GM13977 (cell line): ENCODE data around the gene PAPPA.

ENCODE experiments used
- DNase-seq: peaks from one replicate; pipeline ENCODE4 v3.0.0; 2012; ENCODE audit warnings: low spot score
- in situ Hi-C: fragments of 300-500 bp; cut with MboI; formaldehyde crosslinking; loops from one replicate; pipeline ENCODE4 v1.12.0; 2022; ENCODE audit warnings: low sequenced_read_pairs, low pct_unique_long_range_greater_than_20kb, mixed read lengths, inconsistent platforms; ENCODE audit not compliant: unreplicated experiment
- TF ChIP-seq, protein P1 (sequence below): IDR thresholded peaks from 2 replicates; pipeline ENCODE4 v1.5.1; 2012; ENCODE audit warnings: mild to moderate bottlenecking, control low read depth; ENCODE audit not compliant: insufficient read depth; ENCODE audit errors: extremely low read depth, missing control alignments

The PAPPA gene

DNA sequence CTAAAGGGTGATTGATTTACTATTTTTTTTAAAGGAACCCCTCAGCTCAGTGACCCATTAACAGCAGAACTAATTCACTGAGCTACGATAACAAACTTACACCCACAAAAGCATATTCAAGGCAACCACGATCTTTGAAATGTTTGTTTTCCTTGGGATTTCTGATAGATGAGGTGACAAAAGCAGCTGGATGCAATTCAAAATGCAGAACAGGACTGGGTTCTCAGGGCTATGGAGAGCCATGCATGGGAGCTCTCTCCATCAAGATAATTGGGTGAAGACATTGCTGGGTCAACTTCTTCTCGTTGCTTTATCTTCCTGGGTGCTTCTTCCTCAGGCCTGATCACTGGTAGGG, 60.1 kb downstream of the PAPPA start:
- no peak for DNase-seq
- in situ Hi-C loops, result no loop called here
- TF ChIP-seq, protein P1, sequence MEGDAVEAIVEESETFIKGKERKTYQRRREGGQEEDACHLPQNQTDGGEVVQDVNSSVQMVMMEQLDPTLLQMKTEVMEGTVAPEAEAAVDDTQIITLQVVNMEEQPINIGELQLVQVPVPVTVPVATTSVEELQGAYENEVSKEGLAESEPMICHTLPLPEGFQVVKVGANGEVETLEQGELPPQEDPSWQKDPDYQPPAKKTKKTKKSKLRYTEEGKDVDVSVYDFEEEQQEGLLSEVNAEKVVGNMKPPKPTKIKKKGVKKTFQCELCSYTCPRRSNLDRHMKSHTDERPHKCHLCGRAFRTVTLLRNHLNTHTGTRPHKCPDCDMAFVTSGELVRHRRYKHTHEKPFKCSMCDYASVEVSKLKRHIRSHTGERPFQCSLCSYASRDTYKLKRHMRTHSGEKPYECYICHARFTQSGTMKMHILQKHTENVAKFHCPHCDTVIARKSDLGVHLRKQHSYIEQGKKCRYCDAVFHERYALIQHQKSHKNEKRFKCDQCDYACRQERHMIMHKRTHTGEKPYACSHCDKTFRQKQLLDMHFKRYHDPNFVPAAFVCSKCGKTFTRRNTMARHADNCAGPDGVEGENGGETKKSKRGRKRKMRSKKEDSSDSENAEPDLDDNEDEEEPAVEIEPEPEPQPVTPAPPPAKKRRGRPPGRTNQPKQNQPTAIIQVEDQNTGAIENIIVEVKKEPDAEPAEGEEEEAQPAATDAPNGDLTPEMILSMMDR, result no peak

DNA sequence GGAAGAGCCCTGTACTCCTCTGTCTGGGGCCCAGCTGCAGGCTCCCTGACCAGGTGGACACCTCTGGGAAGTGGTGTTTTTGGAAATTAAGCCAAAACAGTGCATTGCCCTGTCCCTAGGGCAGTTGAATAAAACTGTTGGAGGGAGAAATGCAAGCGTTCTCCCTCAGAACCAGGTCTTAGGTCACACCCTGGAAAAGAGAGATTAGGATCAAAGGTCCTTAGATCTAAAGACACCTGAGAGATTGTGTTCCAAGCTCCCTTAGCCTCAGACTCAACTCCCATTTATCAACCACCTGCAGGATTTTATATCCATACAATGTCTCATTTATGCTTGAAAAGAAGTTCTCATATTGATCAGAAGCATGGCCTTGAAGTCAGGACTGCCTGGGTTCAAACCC, 64.8 kb downstream of the PAPPA start:
- TF ChIP-seq, protein P1, result no peak
- DNase-seq, result no peak
- in situ Hi-C loops, result no loop called here

DNA sequence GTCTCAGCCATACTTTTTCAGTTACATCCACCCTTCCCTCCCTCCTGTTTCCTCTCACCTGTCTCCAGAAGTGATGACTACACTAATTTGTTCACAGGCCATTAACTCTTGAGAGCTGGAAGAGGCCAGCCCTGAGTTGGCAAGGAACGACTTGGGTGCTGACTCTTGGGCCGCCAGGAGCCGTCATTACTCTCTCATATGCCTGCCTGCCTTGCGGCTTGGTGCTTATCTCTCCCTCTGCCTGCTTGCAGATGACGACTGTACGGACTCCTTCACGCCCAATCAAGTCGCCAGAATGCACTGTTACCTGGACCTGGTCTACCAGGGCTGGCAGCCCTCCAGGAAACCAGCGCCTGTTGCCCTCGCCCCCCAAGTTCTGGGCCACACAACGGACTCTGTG, 66.1 kb downstream of the PAPPA start:
- DNase-seq, result no peak
- in situ Hi-C loops, result no loop called here
- TF ChIP-seq, protein P1, result no peak

DNA sequence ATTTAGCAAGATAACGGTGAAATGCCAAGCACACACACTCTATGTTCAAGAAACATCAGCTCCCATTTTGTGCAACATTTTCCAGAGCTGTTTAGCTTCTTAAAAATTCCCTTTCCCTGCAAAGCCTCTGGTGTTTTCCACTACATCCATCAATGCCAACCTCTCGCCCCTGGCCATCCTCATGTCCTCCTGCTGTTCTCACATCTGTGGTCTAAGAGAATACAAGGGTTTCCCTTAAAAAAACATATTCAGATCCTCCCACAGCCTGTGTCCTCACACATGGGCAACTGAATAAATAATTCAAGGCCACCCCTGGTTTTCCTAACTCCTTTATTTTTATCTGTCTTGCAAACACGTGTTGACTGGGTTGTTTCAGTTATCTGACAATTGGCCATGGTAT, 70.3 kb downstream of the PAPPA start:
- DNase-seq, result no peak
- TF ChIP-seq, protein P1, result no peak
- in situ Hi-C loops, result no loop called here

DNA sequence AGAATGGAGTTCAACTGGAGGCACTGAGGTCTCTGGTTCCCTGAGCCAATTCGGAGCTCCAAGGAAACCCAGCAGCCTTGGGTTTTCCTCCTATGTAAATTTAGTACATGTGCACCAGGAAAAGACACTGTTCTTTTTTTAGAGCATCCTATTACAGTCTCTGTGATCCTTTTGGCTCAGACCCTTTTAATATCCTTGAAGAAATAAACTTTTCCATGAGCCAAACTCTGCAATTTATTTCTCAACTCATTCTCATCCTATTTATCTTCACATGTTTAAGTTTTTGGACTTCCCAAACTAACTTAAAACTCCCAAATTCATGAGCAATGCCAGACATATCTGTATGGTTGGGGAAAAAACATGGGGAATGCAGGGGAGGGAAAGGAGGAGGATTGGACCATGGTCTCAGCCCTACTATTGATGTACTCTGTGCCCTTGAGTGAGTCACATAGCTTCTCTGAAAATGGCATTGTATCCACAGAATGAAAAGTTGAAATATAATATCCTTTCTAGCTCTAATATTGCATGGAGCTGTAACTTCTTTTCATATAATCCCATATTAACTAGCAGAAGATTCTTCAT, 76.6 kb downstream of the PAPPA start:
- in situ Hi-C loops, result no loop called here
- TF ChIP-seq, protein P1, result no peak
- no peak for DNase-seq

DNA sequence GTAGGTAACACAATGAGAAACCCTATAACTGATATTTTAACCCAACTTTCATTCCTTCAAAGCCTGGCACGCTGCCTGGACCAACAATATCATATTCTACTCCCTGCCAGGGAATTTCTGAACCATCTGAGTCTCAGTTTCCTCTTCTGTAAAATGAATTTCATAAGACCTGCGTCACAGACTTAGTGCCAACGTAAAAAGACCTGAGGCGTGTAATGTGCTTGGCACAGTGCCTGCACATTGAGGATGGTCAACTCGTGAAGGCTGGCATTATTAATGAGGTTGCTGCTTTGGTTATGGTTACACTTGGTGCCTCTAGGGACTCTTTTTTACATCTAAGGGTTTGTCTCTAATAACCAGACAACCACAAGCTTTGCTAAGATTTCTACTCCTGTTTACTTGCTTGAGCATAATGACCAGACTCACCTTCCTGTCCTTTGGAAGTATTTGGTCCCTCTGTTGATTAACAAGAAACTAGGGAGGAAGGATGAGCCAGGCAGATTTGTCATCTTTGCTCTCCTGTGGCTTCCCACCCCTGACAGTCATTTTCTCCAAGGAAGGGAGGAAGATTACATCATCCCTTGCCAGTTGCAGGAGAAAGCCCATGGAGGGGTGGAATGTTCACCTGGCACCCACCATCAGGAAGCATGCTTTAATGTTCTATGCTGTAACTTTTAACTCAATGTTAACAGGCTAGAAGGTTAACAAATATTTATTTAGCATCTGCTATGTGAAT, 79.0 kb downstream of the PAPPA start:
- TF ChIP-seq, protein P1, result no peak
- in situ Hi-C loops, result no loop called here
- DNase-seq, result no peak

DNA sequence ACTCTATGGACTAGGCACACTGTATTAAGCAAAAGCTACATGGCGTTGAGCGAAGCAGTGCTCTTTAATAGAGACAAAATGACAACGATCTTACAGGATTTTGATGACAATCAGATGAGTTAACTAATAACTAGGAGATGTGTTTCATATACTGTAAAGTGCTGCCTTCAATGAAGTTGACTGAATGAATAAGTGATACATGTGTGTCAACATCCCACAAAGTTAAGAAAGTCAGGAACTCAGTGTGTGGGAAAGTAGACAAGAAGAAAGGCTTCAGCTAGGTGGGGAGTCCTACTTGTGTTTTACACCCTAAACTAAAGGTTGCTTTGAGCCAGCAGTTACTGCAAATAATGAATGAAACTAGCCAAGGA, 79.6 kb downstream of the PAPPA start:
- TF ChIP-seq, protein P1, result no peak
- in situ Hi-C loops, result no loop called here
- DNase-seq, result no peak
